ENCODE data around the gene LONP2.

GRCh38 chr16:48352648-48353390 lies 108.7 kb downstream of the LONP2 start:
- TF ChIP-seq CTCF (IDR thresholded peaks at IDR 0.05) (no peak), POLR2A (IDR thresholded peaks at IDR 0.05) (no peak)
